ENCODE measurements around the gene USP6NL. TPM values are rescaled to one million over a fixed set of nuclear protein-coding genes. Genes with fewer than 3 reads are reported as not detected.

USP6NL gene
- total and polyA plus RNA-seq, 3 donors from 2014 or later, result 50.4 to 64.9 (median 56.1) TPM

GRCh38 chr10:11433657-11434056 is 177.8 kb downstream of the USP6NL start:
- 93 to 94% methylated on average over 9 to 11 of the region's 11 CpGs for WGBS, 2 donors
- Histone ChIP-seq H3K4me3 (no peak overlapping the region), H3K27me3 (no peaks in the 10 kb centered on the region), H3K27ac (no peak overlapping the region), H3K9me3 (no peaks in the 10 kb centered on the region), H3K4me1 (no peaks in the 10 kb centered on the region), H3K36me3 (ENCODE audit: low read depth, missing control alignments) (no peaks in the 10 kb centered on the region)
- no peak for DNase-seq
- intact Hi-C loops (cut with DNase I; ENCODE audit: low total_unique reads), result no loop called here
- no peak for TF ChIP-seq CTCF (IDR thresholded peaks at IDR 0.05)
- no peak for TF ChIP-seq POLR2A (IDR thresholded peaks at IDR 0.05)

GRCh38 chr10:11431216-11431555 is 180.3 kb downstream of the USP6NL start:
- H3K4me3 ChIP-seq, result no peak overlapping the region
- DNase-seq, result no peak
- intact Hi-C loops (cut with DNase I; ENCODE audit: low total_unique reads), result no loop called here
- no peaks in the 10 kb centered on the region for H3K4me1 ChIP-seq
- H3K27me3 ChIP-seq, result no peaks in the 10 kb centered on the region
- WGBS, 2 donors, result 80 to 88% methylated on average over 2 to 4 of the region's 4 CpGs
- TF ChIP-seq POLR2A (IDR thresholded peaks at IDR 0.05) (no peak), CTCF (IDR thresholded peaks at IDR 0.05) (no peak)
- H3K27ac ChIP-seq, result no peak overlapping the region
- no peaks in the 10 kb centered on the region for H3K36me3 ChIP-seq (ENCODE audit: low read depth, missing control alignments)
- no peaks in the 10 kb centered on the region for H3K9me3 ChIP-seq

DNA sequence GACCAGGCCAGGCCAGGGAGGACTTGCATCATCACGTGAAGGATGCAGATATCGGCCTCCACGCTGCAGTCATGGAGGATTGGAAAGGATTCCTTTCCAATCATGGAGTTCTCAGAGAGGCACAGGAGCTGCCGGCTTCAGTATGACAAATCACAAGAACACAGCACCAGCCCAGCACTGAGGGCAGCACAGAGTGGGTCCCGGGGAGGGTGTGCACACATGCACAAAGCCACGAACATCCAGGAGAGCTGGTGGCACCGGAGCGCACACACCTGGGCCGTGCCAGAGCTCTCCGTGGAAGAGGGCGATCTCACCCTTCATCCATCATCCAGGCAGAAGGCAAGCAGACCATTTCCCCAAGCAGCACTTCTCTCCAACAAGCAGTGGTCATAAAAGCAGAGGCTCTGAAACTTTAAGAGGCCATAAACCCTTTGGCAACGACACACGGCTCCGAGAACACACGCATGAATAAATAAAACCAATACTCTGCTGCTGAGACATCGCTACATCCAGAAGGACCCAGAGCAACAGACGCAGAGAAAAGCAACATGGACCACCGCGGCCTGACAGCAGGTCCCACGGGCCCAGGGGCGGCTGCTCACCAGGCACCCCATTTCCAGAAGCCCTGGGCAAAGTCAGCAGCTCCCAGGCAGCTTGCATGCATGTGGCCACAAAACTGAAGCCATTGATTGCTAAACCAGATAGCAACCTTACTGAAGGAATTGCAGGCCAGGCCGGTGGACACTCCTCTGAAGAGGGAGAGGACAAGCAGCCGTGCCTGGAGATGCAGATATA is 180.8 kb downstream of the USP6NL start:
- DNase-seq, result no peak
- no peaks in the 10 kb centered on the region for H3K27me3 ChIP-seq
- TF ChIP-seq CTCF (IDR thresholded peaks at IDR 0.05) (no peak), POLR2A (IDR thresholded peaks at IDR 0.05) (no peak)
- intact Hi-C loops (cut with DNase I; ENCODE audit: low total_unique reads), result no loop called here
- 84 to 87% methylated on average over 17 to 23 of the region's 23 CpGs for WGBS, 2 donors
- no peak overlapping the region for H3K4me3 ChIP-seq
- no peak overlapping the region for H3K27ac ChIP-seq
- no peaks in the 10 kb centered on the region for H3K9me3 ChIP-seq
- H3K4me1 ChIP-seq, result no peaks in the 10 kb centered on the region
- H3K36me3 ChIP-seq (ENCODE audit: low read depth, missing control alignments), result no peaks in the 10 kb centered on the region

DNA sequence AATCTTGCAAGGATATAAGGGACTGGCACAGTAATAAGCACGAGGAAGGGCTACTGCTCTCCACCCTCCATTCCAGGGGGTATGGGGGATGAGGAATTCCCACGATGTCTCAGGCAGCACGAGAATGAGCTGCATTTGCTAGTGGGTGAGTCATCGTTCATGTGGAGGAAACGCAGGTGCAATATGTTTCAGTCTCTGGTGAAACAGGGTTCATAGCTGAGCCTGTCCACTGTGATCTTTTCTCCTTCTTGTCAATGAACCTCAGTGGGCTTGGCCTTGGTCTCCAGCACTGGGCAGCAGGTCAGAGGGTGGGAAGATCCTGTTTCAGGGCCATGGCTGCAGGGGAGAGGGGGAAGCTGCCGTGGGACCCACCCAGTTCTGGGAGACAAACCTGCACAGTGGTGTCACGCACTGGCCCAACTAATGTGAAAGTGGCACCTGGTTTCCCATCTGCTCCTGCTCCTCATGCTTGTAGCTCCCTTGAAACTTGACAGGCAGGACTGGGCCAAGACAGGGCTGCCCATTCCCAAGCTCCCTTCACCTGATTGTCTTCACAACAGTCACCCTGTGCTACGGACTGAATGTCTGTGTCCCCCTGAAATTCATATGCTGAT is 181.9 kb downstream of the USP6NL start:
- intact Hi-C loops (cut with DNase I; ENCODE audit: low total_unique reads), result no loop called here
- WGBS, 2 donors, result 95 to 97% methylated on average over 8 of the region's 8 CpGs
- TF ChIP-seq POLR2A (IDR thresholded peaks at IDR 0.05), result no peak
- TF ChIP-seq CTCF (IDR thresholded peaks at IDR 0.05), result no peak
- H3K4me3 ChIP-seq, result no peak overlapping the region
- H3K27ac ChIP-seq, result no peak overlapping the region
- H3K4me1 ChIP-seq, result no peaks in the 10 kb centered on the region
- no peaks in the 10 kb centered on the region for H3K36me3 ChIP-seq (ENCODE audit: low read depth, missing control alignments)
- H3K27me3 ChIP-seq, result no peaks in the 10 kb centered on the region
- no peaks in the 10 kb centered on the region for H3K9me3 ChIP-seq
- DNase-seq, result no peak

Data from testis (tissue), 3 donors.